HepG2 (cell line): ENCODE data around the gene VMO1. TPM values are rescaled to one million over a fixed set of nuclear protein-coding genes. Genes with fewer than 3 reads are reported as not detected.

Source experiments
- CBX1 ChIP-seq: IDR thresholded peaks from one replicate; pipeline ENCODE4 v1.6.1; 2016; ENCODE audit warnings: antibody characterized with exemption, low read depth
- EEA1 ChIP-seq: sonication (generic); formaldehyde crosslinking; IDR thresholded peaks from 2 replicates; pipeline ENCODE4 v1.5.1; 2020; ENCODE audit warnings: mild to moderate bottlenecking, missing genetic modification reagents, borderline replicate concordance
- ELF4 ChIP-seq: sonication (generic); formaldehyde crosslinking; IDR thresholded peaks from 2 replicates; pipeline ENCODE4 v1.5.0; 2020; ENCODE audit warnings: missing genetic modification reagents, mild to moderate bottlenecking, moderate library complexity, borderline replicate concordance
- NCOR1 ChIP-seq: fragments of 200-600 bp; sonication (generic); IDR thresholded peaks from 2 replicates; pipeline ENCODE4 v1.7.0; 2017; ENCODE audit warnings: antibody characterized with exemption, low read length, borderline replicate concordance
- PTBP1 ChIP-seq: fragments of 200-400 bp; formaldehyde crosslinking; IDR thresholded peaks from 2 replicates; pipeline ENCODE4 v1.6.1; 2018; ENCODE audit warnings: low read length, low read depth; ENCODE audit not compliant: poor library complexity, severe bottlenecking
- RBFOX2 ChIP-seq: fragments of 200-400 bp; formaldehyde crosslinking; IDR thresholded peaks from 2 replicates; pipeline ENCODE4 v1.6.1; 2017; ENCODE audit warnings: low read depth, mild to moderate bottlenecking, low read length
- SIX1 ChIP-seq: sonication (generic); formaldehyde crosslinking; IDR thresholded peaks from 2 replicates; pipeline ENCODE4 v1.4.0; 2020; ENCODE audit warnings: missing genetic modification reagents, borderline replicate concordance
- SP5 ChIP-seq: IDR thresholded peaks from 2 replicates; pipeline ENCODE4 v1.6.1; 2016; ENCODE audit warnings: low read depth, borderline replicate concordance
- ZBTB7B ChIP-seq: sonication (generic); formaldehyde crosslinking; IDR thresholded peaks from 2 replicates; pipeline ENCODE4 v1.4.0; 2020; ENCODE audit warnings: missing genetic modification reagents
- ZFY ChIP-seq: sonication (generic); formaldehyde crosslinking; IDR thresholded peaks from 2 replicates; pipeline ENCODE4 v1.4.0; 2020; ENCODE audit warnings: missing genetic modification reagents
- ZNF670 ChIP-seq: sonication (generic); formaldehyde crosslinking; IDR thresholded peaks from 2 replicates; pipeline ENCODE4 v1.8.0; 2022; ENCODE audit warnings: mild to moderate bottlenecking, missing genetic modification reagents, borderline replicate concordance
- ZNF678 ChIP-seq: sonication (generic); formaldehyde crosslinking; IDR thresholded peaks from 2 replicates; pipeline ENCODE4 v1.4.0; 2020; ENCODE audit warnings: mild to moderate bottlenecking, missing genetic modification reagents
- ZNF816 ChIP-seq: sonication (generic); formaldehyde crosslinking; IDR thresholded peaks from 2 replicates; pipeline ENCODE4 v1.8.0; 2022; ENCODE audit warnings: missing genetic modification reagents, mild to moderate bottlenecking, borderline replicate concordance
- polyA plus RNA-seq, 8 experiments: library from polyadenylated mRNA; depleted of rRNA in 3 of 8; stranded (reverse) in 7 of 8; unstranded in 1 of 8; fragments of >200 nt; fragmentation: Illumina TruSeq in 4 of 8; extraction: Trizol in 4 of 8; gene quantifications; 2 replicates each; pipeline versions ENCODE4 v1.2.1 to v1.2.3, GENCODE V29; 2011 to 2016; ENCODE audit warnings: low read depth in 4 of 8, missing spikeins in 1 of 8, mixed read lengths in 1 of 8; ENCODE audit not compliant: insufficient read depth in 1 of 8
- total RNA-seq, 5 experiments: library from RNA; depleted of rRNA; stranded (reverse); fragments of >200 nt; fragmentation: Illumina TruSeq; extraction: Trizol; gene quantifications; 2 replicates each; pipeline ENCODE4 v1.2.3, GENCODE V29; 2016; ENCODE audit warnings: low read depth in 1 of 5
- TF ChIP-seq, protein P1 (sequence below): sonication (generic); formaldehyde crosslinking; IDR thresholded peaks from 2 replicates; pipeline ENCODE4 v1.4.0; 2020; ENCODE audit warnings: missing genetic modification reagents, mild to moderate bottlenecking, borderline replicate concordance
- TF ChIP-seq, protein P2 (sequence below): sonication (generic); formaldehyde crosslinking; IDR thresholded peaks from 2 replicates; pipeline ENCODE4 v1.5.0; 2020; ENCODE audit warnings: missing genetic modification reagents
- TF ChIP-seq, protein P3 (sequence below): sonication (generic); formaldehyde crosslinking; IDR thresholded peaks from 2 replicates; pipeline ENCODE4 v1.4.0; 2020; ENCODE audit warnings: missing genetic modification reagents
- TF ChIP-seq, protein P4 (sequence below): IDR thresholded peaks from 2 replicates; pipeline ENCODE4 v1.6.1; 2012; ENCODE audit warnings: low read depth, low read length, improper control_type of control experiment
- TF ChIP-seq, protein P5 (sequence below): sonication (generic); formaldehyde crosslinking; IDR thresholded peaks from 2 replicates; pipeline ENCODE4 v1.4.0; 2020; ENCODE audit warnings: low read depth, missing genetic modification reagents

VMO1 gene
- total and polyA plus RNA-seq, 2 of the 13 experiments (the other 11 are each of a cell fraction or from before 2014, with no cell fraction given): not detected

DNA sequence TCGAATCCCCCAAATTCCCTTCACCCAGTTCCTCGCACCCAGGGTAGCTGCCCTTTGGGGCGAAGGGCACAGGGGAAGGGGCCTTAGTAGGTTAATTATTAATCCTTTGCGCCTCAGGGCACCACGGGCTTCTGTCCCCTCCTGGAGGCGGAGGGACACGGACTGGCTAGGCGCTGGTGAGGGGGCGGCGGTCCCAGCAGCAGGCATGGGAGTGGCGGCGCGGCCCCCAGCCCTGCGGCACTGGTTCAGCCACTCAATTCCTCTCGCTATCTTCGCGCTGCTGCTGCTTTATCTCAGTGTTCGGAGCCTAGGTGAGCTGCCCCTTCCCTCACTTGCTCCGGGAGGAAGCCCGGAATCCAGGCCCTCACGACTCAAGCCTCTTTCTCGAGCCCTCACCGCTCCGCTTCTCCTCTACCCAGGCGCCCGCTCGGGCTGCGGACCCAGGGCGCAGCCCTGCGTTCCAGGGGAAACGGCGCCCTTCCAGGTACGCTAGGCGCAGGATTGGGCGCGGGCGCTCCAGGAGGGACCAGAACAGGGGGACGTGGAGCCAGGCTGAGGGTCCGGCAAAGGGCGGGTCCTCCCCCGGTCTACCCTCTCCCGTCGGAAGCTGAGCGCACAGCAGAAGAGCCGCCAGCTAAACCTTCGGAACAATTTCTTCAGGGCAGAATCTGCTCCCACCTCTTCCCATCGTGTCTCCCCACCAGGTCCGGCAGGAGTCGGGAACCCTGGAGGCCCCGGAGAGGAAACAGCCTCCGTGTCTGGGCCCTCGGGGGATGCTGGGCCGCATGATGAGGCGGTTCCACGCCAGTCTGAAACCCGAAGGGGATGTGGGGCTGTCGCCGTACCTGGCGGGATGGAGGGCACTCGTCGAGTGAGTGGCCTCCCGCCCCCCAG is 2.9 kb upstream of the VMO1 start, which contains the start of gene GLTPD2 (continued):
- TF ChIP-seq RBFOX2: peak; percentile 88
- TF ChIP-seq ZNF816 (CRISPR knock-in tag): peak; percentile 82
- peak; percentile 59; the same call in 1 of the 2 replicates for TF ChIP-seq SP5 (CRISPR knock-in tag)
- TF ChIP-seq, protein P1, sequence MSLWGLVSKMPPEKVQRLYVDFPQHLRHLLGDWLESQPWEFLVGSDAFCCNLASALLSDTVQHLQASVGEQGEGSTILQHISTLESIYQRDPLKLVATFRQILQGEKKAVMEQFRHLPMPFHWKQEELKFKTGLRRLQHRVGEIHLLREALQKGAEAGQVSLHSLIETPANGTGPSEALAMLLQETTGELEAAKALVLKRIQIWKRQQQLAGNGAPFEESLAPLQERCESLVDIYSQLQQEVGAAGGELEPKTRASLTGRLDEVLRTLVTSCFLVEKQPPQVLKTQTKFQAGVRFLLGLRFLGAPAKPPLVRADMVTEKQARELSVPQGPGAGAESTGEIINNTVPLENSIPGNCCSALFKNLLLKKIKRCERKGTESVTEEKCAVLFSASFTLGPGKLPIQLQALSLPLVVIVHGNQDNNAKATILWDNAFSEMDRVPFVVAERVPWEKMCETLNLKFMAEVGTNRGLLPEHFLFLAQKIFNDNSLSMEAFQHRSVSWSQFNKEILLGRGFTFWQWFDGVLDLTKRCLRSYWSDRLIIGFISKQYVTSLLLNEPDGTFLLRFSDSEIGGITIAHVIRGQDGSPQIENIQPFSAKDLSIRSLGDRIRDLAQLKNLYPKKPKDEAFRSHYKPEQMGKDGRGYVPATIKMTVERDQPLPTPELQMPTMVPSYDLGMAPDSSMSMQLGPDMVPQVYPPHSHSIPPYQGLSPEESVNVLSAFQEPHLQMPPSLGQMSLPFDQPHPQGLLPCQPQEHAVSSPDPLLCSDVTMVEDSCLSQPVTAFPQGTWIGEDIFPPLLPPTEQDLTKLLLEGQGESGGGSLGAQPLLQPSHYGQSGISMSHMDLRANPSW (CRISPR knock-in tag): no peak
- no peak for TF ChIP-seq SIX1 (CRISPR knock-in tag)
- TF ChIP-seq NCOR1: 0 out of 2 replicates have a peak, but pooled peaks have one; percentile 1
- TF ChIP-seq, protein P2, sequence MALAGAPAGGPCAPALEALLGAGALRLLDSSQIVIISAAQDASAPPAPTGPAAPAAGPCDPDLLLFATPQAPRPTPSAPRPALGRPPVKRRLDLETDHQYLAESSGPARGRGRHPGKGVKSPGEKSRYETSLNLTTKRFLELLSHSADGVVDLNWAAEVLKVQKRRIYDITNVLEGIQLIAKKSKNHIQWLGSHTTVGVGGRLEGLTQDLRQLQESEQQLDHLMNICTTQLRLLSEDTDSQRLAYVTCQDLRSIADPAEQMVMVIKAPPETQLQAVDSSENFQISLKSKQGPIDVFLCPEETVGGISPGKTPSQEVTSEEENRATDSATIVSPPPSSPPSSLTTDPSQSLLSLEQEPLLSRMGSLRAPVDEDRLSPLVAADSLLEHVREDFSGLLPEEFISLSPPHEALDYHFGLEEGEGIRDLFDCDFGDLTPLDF (CRISPR knock-in tag): no peak; the same call in 1 of the 2 replicates
- TF ChIP-seq ZNF670 (CRISPR knock-in tag): peak; percentile 64; the same call in 1 of the 2 replicates
- TF ChIP-seq, protein P3, sequence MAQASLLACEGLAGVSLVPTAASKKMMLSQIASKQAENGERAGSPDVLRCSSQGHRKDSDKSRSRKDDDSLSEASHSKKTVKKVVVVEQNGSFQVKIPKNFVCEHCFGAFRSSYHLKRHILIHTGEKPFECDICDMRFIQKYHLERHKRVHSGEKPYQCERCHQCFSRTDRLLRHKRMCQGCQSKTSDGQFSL (CRISPR knock-in tag): 0 out of 2 replicates have a peak, but pooled peaks have one; percentile 40
- TF ChIP-seq CBX1: peak; percentile 37
- TF ChIP-seq, protein P4, sequence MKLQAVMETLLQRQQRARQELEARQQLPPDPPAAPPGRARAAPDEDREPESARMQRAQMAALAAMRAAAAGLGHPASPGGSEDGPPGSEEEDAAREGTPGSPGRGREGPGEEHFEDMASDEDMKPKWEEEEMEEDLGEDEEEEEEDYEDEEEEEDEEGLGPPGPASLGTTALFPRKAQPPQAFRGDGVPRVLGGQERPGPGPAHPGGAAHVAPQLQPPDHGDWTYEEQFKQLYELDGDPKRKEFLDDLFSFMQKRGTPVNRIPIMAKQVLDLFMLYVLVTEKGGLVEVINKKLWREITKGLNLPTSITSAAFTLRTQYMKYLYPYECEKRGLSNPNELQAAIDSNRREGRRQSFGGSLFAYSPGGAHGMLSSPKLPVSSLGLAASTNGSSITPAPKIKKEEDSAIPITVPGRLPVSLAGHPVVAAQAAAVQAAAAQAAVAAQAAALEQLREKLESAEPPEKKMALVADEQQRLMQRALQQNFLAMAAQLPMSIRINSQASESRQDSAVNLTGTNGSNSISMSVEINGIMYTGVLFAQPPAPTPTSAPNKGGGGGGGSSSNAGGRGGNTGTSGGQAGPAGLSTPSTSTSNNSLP: peak; percentile 66; the same call in 1 of the 2 replicates
- TF ChIP-seq ZBTB7B (CRISPR knock-in tag): peak; percentile 76
- TF ChIP-seq, protein P5, sequence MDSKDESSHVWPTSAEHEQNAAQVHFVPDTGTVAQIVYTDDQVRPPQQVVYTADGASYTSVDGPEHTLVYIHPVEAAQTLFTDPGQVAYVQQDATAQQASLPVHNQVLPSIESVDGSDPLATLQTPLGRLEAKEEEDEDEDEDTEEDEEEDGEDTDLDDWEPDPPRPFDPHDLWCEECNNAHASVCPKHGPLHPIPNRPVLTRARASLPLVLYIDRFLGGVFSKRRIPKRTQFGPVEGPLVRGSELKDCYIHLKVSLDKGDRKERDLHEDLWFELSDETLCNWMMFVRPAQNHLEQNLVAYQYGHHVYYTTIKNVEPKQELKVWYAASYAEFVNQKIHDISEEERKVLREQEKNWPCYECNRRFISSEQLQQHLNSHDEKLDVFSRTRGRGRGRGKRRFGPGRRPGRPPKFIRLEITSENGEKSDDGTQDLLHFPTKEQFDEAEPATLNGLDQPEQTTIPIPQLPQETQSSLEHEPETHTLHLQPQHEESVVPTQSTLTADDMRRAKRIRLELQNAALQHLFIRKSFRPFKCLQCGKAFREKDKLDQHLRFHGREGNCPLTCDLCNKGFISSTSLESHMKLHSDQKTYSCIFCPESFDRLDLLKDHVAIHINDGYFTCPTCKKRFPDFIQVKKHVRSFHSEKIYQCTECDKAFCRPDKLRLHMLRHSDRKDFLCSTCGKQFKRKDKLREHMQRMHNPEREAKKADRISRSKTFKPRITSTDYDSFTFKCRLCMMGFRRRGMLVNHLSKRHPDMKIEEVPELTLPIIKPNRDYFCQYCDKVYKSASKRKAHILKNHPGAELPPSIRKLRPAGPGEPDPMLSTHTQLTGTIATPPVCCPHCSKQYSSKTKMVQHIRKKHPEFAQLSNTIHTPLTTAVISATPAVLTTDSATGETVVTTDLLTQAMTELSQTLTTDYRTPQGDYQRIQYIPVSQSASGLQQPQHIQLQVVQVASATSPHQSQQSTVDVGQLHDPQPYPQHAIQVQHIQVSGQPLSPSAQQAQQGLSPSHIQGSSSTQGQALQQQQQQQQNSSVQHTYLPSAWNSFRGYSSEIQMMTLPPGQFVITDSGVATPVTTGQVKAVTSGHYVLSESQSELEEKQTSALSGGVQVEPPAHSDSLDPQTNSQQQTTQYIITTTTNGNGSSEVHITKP: peak; percentile 73
- TF ChIP-seq EEA1 (CRISPR knock-in tag): no peak
- no peak for TF ChIP-seq ELF4 (CRISPR knock-in tag)
- TF ChIP-seq PTBP1: peak; percentile 46
- TF ChIP-seq ZFY (CRISPR knock-in tag): peak; percentile 53; the same call in 1 of the 2 replicates
- no peak for TF ChIP-seq ZNF678 (CRISPR knock-in tag)
